ENCODE data around the gene NMNAT2. TPM values are rescaled to one million over a fixed set of nuclear protein-coding genes. Genes with fewer than 3 reads are reported as not detected.

NMNAT2 gene
- total RNA-seq, 1 experiment from 2014 or later, result 11.4 TPM

- no peak overlapping the region for H3K4me2 ChIP-seq (ENCODE audit: insufficient read depth, insufficient read length, low read length)
- H3K9ac ChIP-seq (ENCODE audit: extremely low read depth, insufficient read length, low read length), result no peak overlapping the region
- no peak overlapping the region for H2BK15ac ChIP-seq (ENCODE audit: low read depth, low read length)
- Mint-ChIP-seq H3K9me3 (no peaks in the 10 kb centered on the region), H3K4me3 (no peak overlapping the region), H3K27ac (no peak overlapping the region; a peak in 2 of 7 replicates), H3K27me3 (ENCODE audit: low read depth) (no peaks in the 10 kb centered on the region), H3K36me3 (ENCODE audit: insufficient read depth in 1 of 3, low read depth in 3 of 3) (no peaks in the 10 kb centered on the region; a peak in 1 of 7 replicates), H3K4me1 (peaks cover 4 to 11% of the 10 kb centered on the region in 2 experiments)
- H4K8ac ChIP-seq (replicated peaks; ENCODE audit: insufficient read length, low read depth, low read length), result no peak overlapping the region
- H3K56ac ChIP-seq (ENCODE audit: insufficient read length, low read depth, low read length), result no peak overlapping the region
- H4K5ac ChIP-seq (ENCODE audit: insufficient read length, low read depth, low read length), result no peak overlapping the region
- TF ChIP-seq, protein P1, sequence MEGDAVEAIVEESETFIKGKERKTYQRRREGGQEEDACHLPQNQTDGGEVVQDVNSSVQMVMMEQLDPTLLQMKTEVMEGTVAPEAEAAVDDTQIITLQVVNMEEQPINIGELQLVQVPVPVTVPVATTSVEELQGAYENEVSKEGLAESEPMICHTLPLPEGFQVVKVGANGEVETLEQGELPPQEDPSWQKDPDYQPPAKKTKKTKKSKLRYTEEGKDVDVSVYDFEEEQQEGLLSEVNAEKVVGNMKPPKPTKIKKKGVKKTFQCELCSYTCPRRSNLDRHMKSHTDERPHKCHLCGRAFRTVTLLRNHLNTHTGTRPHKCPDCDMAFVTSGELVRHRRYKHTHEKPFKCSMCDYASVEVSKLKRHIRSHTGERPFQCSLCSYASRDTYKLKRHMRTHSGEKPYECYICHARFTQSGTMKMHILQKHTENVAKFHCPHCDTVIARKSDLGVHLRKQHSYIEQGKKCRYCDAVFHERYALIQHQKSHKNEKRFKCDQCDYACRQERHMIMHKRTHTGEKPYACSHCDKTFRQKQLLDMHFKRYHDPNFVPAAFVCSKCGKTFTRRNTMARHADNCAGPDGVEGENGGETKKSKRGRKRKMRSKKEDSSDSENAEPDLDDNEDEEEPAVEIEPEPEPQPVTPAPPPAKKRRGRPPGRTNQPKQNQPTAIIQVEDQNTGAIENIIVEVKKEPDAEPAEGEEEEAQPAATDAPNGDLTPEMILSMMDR (conservative IDR thresholded peaks at IDR 0.05), result no peak
- no peak for DNase-seq
- no peak overlapping the region for H2BK12ac ChIP-seq (ENCODE audit: insufficient read length, low read depth, low read length)
- H3K4me1 ChIP-seq (ENCODE audit: insufficient read depth, low read length), result no peaks in the 10 kb centered on the region
- WGBS (ENCODE audit: extremely low coverage, insufficient read length, low lambda C conversion rate), result no CpG with 5 or more reads among the region's 6 CpGs
- H2BK20ac ChIP-seq (ENCODE audit: low read depth, low read length, poor library complexity, severe bottlenecking), result no peak overlapping the region
- no peaks in the 10 kb centered on the region for H4K20me1 ChIP-seq (ENCODE audit: control insufficient read depth, insufficient read depth, insufficient read length)
- no peak overlapping the region for H3K27ac ChIP-seq (ENCODE audit: insufficient read length, low read depth, low read length)
- H4K91ac ChIP-seq (ENCODE audit: insufficient read length, low read depth, low read length), result no peak overlapping the region
- H3K23me2 ChIP-seq (ENCODE audit: insufficient read length, low read depth, low read length, poor library complexity, severe bottlenecking), result no peaks in the 10 kb centered on the region
- H2BK5ac ChIP-seq (ENCODE audit: insufficient read length, low read length), result no peak overlapping the region
- no peaks in the 10 kb centered on the region for H3K79me1 ChIP-seq (ENCODE audit: insufficient read depth, low read depth, low read length, poor library complexity, severe bottlenecking)
- H3K27me3 ChIP-seq (ENCODE audit: insufficient read depth, low read length), result no peaks in the 10 kb centered on the region
- no peak overlapping the region for H3T11ph ChIP-seq (ENCODE audit: low read length)
- no peak overlapping the region for H3K4ac ChIP-seq (ENCODE audit: low read depth, low read length)
- no peaks in the 10 kb centered on the region for H3K9me3 ChIP-seq (ENCODE audit: control insufficient read depth, low read depth, low read length)
- H2BK120ac ChIP-seq (ENCODE audit: low read depth, low read length, poor library complexity, severe bottlenecking), result no peak overlapping the region
- H3K14ac ChIP-seq (ENCODE audit: insufficient read depth, low read length), result no peak overlapping the region
- H2AFZ ChIP-seq (ENCODE audit: low read length), result no peak overlapping the region
- H3K79me2 ChIP-seq (ENCODE audit: insufficient read depth, low read length), result no peaks in the 10 kb centered on the region
- H2AK5ac ChIP-seq (ENCODE audit: insufficient read length, low read length), result no peak overlapping the region
- H3K23ac ChIP-seq (ENCODE audit: insufficient read length, low read depth, low read length), result no peak overlapping the region
- H3K18ac ChIP-seq (ENCODE audit: insufficient read length, low read depth, low read length), result no peak overlapping the region
These were observed 32.6 kb downstream of the NMNAT2 start for GRCh38 chr1:183385340-183386144.
